Measurements from ENCODE around the gene CREB1.

CREB1 gene

GRCh38 chr2:207546822-207547221 lies 17.1 kb downstream of the CREB1 start:
- DNase-seq, result no peak

- no peak for DNase-seq
Measured at GRCh38 chr2:207549145-207549544, 19.4 kb downstream of the CREB1 start.

- DNase-seq, result no peak
Measured at GRCh38 chr2:207558079-207558491, 28.3 kb downstream of the CREB1 start.

GRCh38 chr2:207561386-207562080 lies 31.8 kb downstream of the CREB1 start:
- no peak for DNase-seq

- DNase-seq, result no peak
Measured at GRCh38 chr2:207565736-207566500, 36.2 kb downstream of the CREB1 start.

- DNase-seq, result no peak
Measured at GRCh38 chr2:207567671-207568070, 37.9 kb downstream of the CREB1 start.

GRCh38 chr2:207571370-207571769 lies 41.6 kb downstream of the CREB1 start:
- no peak for DNase-seq

- no peak for DNase-seq
Measured at GRCh38 chr2:207584952-207585351, 55.2 kb downstream of the CREB1 start.

GRCh38 chr2:207587305-207587704 lies 57.5 kb downstream of the CREB1 start:
- no peak for DNase-seq

- DNase-seq, result no peak
Measured at GRCh38 chr2:207589143-207589542, 59.4 kb downstream of the CREB1 start.

- DNase-seq, result no peak
Measured at GRCh38 chr2:207593277-207593676, 63.5 kb downstream of the CREB1 start.

- DNase-seq, result no peak
Measured at GRCh38 chr2:207594264-207594663, 64.5 kb downstream of the CREB1 start.

- no peak for DNase-seq
Measured at GRCh38 chr2:207594731-207595130, 65.0 kb downstream of the CREB1 start.

GRCh38 chr2:207599636-207600035 lies 69.9 kb downstream of the CREB1 start:
- no peak for DNase-seq

GRCh38 chr2:207600231-207600630 lies 70.5 kb downstream of the CREB1 start:
- DNase-seq, result no peak

- DNase-seq, result no peak
Measured at GRCh38 chr2:207601774-207602173, 72.0 kb downstream of the CREB1 start.

- no peak for DNase-seq
Measured at GRCh38 chr2:207603486-207603885, 73.7 kb downstream of the CREB1 start.

GRCh38 chr2:207606399-207606798 lies 76.6 kb downstream of the CREB1 start:
- DNase-seq, result no peak

GRCh38 chr2:207606829-207607228 lies 77.1 kb downstream of the CREB1 start:
- no peak for DNase-seq

GRCh38 chr2:207612714-207613113 lies 83.0 kb downstream of the CREB1 start:
- DNase-seq, result no peak

GRCh38 chr2:207614824-207615223 lies 85.1 kb downstream of the CREB1 start:
- DNase-seq, result no peak

GRCh38 chr2:207616185-207616584 lies 86.4 kb downstream of the CREB1 start:
- no peak for DNase-seq

GRCh38 chr2:207617011-207617671 lies 87.4 kb downstream of the CREB1 start:
- DNase-seq, result no peak

- DNase-seq, result no peak
Measured at GRCh38 chr2:207619764-207620203, 90.0 kb downstream of the CREB1 start.
